ENCODE measurements around the gene SNCAIP.
"Not testable (repeated sequence)": the region's sequence is repeated elsewhere in the genome, so short reads cannot be mapped to it uniquely, and the experiment has no call there.

SNCAIP gene

DNA sequence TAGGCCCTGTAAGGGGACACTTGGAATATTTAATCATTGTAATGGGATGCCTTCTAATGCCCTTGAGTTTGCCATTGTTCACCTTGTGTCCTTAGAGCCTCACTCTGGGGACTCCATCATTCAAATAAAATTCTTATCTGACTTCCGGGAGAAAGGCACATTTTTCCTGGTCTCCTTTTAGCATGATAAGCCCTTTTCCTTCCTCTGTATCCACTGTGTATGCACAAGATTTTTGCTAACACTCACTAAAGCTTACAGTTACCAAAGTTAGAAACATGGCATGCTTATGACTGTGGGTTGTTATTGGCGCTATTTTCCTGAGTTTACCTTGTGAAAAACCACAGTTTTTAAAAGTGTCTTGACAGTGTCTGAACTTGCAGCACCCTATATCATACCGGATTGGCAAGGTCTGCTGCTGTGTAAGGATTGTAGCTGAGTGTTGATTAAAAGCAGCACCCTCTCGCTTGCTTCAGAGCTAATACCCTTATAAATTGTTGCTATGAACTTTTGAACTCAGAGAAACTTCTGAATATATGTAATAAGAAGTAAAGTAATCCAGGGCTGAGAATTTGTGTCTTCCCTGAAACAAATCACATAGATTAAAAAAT is 46.4 kb downstream of the SNCAIP start:
- no peak for DNase-seq

DNA sequence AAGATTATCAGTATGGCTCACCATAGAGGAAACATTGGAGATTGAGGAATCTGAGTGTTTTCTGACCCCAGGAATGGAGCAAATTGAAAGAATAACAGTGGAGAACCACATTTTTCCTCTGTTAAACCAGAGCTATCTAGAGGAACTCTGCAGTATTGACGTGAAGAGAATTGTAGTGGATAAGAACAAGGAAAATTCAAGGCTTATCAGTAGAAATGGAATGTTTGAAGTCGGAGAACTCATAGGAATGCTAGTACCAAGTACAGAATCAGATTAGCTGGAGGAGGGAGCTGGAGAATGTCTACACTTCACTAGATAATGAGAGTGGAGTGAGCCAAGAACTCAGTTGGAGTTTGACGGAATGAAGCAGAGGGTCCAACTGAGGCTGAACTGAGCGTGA is 50.3 kb downstream of the SNCAIP start:
- no peak for DNase-seq

DNA sequence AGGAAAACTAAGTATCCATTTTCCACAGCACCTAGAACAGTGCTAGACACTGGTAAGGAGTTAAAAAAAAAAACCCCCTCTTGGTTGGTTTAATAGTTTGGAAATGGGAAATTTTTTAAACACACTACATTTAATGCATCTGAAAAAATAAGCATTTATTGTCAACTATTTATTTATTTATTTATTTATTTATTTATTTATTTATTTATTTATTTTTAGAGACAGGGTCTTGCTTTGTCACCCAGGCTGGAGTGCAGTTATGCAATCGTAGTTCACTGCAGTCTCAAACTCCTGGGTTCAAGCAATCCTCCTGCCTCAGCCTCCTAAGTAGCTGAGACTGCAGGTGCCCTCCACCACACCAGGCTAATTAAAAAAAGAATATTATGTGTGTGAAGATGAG is 51.6 kb downstream of the SNCAIP start:
- DNase-seq, result no peak

DNA sequence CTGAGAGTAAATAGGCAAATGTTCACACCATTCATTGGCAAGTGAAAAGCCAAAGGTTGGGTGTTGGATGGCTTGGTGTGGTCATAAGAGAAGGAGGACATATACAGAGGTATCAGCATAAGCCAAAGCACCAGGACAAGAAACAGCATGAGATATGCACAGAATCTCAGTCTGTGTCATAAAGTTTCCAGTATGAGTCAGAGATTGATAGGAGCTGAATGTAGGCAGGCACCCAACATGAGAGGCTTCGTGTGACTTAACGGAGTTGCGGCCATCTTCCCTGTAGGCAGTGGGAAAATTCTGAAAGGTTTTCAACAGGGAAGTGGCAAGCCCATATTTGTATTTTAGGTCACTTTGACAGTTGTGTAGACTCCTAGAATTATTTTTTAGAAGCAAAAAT is 54.5 kb downstream of the SNCAIP start:
- no peak for DNase-seq

DNA sequence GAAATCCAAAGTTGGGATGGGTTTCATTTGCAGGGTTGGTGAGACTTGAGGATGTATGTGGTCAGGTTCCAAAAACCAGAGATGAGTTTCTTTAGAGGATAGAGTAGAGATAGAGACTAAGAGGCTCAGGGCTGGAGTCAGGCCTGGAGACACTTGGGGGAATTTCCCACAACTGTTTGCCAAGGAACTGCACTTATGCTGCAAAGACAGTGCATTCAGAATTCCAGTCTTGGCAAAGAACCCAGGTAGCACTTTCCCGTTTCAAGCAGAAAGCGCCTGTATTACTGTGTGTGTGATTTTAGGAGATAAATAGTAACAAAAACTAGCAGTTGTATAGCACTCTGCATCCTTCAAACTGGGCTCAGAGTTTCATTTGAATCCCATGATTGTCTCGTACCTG is 55.4 kb downstream of the SNCAIP start:
- no peak for DNase-seq

DNA sequence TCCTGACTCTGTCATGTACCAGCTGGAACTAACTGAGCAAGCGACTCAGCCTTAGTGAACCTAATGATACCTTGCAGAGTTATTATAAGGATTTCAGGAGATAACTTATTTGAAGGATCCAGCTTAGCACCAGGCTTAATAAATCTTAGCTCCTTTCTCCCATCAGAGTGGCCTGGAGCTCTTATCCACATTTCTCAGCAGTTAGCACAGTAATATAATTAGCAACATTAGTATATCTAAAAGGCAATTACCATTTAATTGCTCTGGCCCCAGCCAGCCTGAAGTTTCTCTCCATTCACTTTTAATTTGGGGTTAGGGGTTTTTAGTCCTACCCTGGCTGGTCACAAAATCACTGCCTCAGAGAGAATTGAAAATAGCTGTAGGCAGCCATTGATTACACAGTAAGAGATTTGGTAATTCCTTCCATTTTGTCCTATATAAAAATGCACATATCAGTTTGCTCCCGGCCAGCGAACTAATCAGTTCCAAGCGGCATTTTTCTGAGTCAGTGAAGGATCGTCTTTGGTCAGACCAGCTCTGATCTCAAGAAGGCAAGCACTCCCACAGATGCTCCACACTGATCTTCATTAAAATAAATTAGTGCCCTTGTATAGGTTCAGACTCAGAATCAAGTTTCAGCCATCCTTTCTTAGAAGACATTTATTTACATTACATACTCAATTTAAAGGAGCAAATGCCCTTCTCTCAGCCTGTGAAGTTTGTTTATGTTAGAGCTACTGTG is 56.6 kb downstream of the SNCAIP start:
- DNase-seq, result no peak

DNA sequence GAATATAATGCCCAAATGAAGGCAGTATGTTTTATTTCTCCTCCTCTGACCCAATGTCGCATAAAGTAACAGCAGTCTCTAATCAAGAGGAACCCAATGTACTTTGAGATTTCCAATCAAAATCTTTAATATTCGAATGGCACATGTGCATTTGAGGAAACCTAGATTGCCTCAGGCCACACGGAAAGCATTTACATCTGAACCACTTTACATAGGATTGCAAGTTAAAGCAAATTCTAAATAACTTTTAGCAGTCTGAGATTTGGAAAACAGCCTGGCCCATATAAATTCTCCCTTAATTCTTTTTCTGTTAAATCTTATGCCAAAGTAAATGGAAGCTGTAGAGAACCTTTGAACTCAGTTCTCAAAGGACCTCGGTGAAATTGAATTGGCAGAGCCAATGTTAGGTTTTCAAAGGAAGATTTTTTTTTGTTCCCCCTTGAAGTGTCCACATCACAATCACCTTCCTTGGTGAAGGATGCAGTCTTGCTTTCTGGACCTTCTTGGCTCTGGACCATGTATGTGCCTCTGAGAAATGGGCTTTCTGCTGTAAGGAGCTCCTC is 57.3 kb downstream of the SNCAIP start:
- DNase-seq, result peak; percentile 28

DNA sequence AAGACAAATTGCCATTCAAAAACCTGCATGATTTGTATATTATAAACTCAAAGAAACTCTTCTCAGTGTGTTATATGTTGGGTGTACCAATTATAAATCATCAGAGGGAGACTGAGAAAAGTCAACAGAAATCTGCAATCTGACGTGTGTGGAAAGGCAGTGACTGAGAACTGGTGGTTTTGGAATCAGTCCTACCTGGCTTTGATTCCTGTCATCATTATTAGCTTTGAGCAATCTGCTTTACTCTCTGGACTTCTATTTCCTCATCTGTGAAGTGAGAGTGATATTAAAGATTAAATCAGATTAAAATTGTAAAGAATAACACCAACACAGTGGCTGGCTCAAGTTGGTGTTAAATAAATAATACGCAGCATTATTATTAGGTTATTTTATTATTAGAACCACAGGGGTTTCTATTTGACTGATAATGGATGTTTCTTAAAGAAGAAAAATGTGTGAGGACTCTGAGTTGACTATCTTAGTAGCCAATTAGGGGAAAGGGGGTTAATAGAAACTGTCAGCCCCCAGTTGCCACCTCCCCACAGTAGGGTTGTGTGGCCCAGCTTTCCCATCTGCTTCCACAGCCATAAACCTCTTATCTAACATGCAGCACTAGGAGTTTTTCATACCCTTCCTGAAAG is 59.6 kb downstream of the SNCAIP start:
- no peak for DNase-seq

DNA sequence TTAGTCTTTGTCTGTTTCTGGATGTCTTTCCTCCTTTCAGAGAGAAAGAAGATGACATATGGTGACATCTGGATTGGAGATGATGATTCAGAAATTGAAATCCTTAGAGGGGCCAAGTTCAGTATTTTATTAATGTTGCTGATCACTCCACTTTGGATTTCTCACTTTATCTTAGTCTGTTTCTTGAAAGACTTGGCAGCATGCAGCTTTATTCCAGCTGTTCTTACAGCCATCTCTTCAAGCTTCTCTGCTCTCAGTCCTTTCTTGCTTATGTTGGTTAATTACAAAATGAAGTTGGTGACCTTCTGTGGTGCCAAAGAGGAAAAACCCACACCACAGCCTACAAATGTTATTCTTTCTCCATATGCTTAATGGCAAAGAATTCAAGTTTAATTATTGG is 62.1 kb downstream of the SNCAIP start:
- DNase-seq, result no peak

DNA sequence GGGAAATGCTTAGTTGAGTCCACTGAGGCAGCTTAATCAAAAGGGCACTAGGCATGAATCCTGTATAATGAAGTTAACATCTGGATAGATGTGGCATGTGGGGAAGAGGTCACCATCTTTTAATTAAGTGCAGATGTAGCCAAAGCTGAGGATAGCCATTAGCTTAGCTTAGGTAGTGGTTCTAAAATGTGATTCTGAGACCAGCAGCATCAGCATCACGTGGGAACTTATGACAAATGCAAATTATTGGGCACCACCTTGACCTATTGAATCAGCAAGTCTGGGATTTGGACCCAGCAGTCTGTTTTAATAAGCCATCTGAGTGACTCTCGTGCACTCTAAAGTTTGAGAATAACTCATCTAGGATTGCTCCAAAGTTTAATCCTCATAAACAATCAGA is 63.8 kb downstream of the SNCAIP start:
- no peak for DNase-seq

DNA sequence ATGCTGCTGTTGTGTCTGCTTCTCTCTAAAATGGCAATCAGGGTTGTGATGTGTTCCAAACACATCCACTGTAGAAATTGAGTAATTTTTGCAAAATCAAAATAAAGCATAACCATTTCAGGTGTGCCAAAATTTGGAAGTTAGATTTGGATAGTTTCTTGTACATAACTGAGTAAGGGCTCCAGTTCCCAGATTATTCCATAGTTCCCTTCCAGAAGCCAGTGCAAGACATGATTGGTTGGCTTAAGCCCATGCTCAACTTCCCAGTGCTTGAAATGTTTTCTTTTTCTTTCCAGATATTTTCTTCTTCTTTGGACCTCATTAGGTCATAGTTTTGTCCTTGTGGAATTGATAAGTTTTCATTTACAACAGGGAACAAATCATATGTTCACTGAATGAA is 64.2 kb downstream of the SNCAIP start:
- DNase-seq, result no peak

DNA sequence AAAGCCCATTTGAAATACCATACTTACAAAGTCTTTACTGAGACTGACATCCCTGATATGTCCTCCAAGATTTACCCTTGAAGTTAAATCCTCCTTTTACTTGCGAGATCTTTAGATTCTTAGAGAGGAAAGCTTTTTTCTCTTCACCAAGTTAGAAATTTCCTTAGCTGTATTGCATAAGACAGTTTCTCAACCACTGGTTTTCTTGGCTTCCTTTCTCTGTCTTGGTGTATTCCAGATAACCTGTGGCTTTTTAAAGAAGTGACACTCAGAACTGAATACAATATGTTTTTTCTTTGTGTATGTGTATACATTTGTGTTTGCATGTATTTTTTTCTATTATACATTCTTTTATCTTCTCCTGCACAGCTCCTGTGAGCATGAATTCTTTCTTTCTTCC is 65.0 kb downstream of the SNCAIP start:
- DNase-seq, result no peak

DNA sequence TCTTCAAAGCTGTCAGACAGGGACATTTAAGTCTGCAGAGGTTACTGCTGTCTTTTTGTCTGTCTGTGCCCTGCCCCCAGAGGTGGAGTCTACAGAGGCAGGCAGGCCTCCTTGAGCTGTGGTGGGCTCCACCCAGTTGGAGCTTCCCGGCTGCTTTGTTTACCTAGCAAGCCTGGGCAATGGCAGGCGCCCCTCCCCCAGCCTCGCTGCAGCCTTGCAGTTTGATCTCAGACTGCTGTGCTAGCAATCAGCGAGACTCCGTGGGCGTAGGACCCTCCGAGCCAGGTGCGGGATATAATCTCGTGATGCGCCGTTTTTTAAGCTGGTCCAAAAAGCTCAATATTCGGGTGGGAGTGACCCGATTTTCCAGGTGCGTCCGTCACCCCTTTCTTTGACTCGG is 70.9 kb downstream of the SNCAIP start:
- not testable (repeated sequence) for DNase-seq

DNA sequence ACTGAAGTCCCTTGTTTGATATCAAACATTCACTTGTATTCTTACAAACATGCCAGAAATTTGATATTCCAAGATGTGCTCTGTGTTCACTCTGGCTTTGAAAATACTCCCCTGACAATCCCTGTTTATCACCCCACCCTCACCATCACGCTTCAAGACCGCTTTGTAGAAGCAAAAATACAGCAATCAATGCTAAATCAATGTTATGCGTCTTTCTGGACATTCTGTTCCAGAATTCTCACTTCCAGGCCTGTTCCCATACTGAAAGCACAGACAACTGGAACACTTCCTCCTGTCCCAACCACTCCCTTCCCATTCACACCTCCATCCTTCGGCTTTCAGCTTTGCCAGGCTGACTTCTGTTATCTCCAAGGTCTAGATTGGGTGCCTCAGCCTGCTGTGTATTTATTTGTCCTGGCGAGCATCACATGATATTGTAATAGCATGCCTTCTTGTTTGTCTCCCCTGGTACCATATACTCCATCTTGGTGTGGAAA is 72.8 kb downstream of the SNCAIP start:
- no peak for DNase-seq

DNA sequence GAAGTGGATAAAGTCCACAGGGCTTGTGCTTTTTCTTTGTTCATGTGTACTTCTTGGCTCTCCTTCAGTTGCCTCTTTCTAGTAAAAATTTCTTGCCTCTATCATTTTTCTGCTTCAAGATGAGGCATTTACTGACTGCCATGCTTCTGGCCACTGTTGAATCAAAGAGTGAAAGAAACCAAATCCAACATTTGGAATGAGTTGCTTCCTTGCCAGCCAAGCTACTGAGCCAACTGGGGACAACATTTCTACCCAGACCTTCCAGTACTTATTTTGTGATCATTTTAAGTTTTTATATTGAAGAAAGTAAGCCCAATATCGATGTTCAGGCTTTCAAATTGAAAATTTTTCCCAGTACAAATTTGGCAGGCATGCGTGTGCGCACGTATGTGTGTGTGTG is 73.2 kb downstream of the SNCAIP start:
- DNase-seq, result no peak

DNA sequence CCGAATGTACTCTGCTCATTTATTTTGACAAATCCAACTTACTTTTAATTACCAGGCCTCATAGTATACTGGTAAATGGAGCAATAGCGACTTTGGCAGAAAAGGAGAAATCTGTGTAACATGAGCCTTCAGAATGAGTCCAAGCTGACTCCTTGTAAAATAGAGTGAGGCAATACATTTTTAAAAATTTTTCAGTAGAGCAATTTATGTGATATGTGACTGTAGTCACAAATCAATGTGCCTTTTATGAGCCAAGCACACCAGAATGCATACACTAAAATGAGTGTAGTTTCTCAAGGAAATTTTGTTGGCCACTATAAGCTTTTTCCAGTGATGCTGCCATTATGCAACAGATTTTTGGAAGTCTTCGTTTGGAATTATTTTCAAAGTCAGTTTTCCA is 73.8 kb downstream of the SNCAIP start:
- DNase-seq, result no peak

DNA sequence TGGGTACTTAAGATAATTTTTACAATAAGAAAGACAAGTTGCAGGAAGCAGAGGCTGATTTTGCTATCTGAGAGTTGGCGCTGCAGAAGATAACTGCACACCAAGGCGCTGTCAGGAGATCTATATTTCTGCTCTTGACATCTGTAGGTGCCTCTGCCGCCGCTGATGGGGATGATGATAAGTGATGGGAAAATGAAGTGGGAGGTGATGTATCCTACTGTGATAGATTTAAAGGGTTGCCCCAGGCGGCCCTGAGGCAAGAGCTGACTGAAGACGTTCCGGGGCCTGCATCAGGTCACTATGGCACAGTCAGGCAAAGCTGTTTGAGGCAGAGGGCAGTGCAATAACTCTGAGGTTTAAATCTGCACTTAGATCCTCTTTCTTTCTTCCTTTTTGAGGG is 78.1 kb downstream of the SNCAIP start:
- DNase-seq, result no peak

DNA sequence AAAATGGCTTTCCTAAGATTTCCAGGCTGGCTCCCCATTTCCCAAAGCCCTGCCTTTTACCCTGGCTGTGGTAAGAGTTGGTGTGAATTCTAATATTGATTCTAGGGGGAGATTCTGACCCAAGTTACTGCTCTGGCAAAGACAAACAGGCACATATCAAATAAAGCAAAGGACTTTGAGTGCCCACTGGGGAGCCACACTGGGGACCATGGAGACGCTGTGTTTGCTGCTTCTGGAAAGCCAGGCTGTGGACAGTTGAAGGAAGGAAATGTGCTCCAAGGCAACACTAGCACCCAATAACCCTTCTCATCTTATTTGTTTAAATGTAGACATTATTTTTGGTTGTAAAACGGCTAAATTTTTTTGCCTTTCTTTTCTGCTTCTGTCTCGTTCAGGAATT is 78.7 kb downstream of the SNCAIP start:
- no peak for DNase-seq

DNA sequence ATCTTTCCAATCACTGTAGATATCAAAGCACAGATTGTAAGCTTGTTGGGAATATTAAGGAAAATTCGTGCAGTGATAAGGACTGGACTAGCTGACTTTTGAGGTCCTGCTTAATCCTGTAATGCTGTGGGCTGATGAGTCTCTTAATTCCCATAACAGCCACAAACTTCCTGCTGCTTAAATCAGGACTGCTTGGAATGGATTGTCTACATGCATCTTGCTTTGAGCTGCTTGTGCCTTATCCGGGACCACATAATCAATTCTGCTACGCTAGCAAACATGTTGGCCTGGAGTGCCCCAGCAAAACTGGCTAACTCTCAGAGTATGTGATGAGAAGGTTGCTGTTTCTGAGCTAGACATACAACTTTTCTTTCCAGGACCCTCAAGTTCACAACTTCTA is 79.6 kb downstream of the SNCAIP start:
- no peak for DNase-seq

DNA sequence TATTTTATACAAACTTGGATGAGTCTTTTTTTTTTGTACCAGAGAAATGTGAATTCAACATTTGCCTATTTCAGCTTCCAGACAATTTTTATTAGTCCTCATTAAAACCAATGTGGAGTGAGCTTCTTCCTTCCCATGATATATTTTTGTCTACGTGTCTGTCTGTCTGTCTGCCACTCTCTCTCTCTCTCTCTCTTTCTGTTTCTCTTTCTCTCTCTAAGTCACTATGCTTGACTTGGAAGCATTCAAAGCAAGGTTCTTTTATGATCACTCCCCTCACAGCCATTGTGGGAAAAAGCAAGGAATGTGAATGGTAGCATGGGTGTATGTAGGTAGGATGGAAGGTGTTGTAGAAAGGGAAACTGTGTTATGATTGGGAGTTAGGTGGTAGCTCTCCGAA is 80.2 kb downstream of the SNCAIP start:
- no peak for DNase-seq

DNA sequence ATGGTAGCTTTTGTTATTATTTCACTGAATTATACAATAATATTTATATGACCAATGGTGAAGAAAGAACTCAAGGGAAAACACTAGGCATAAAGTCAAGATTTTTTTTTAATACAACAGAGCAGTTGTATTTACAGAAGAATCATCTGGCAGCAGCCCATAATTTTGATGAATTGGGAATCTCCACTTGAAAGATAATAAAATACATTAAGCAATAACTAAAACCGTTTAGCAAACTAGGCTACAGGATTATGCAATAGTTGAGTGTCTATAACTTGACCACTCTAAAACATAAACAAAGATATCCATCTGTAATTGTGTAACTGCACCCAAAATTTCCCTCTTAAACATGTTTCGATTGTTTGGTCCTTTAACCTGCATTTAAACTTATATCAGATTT is 80.8 kb downstream of the SNCAIP start:
- no peak for DNase-seq

DNA sequence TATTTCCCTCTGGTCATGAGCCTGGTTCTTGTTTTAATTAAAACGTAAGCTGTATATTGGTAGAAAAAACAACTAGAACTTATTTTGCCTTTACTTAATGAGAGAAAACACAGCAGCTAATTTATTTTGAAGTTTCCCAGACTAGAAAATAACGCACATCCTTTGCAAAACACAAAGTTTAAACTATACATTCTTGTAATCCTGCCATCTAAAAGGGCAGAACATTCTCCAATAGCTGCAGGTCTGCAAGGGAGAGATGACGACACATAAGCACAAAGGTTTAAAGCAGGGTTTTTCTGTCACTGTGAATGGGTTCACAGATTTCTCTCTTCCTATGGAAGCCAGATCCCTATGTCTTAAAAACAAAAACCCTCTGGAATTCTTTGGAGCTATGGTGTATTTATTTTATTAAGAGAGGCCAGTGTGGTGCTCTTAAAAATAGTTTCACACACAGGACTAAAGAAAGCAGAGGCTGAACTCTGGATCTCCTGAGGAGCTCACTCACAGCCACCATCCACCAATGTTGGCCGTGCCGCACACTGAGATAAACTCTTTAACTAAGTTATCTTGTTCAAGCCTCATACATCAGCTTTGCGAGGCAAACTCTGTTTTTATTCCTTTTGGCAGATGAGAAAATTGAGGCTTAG is 82.4 kb downstream of the SNCAIP start:
- DNase-seq, result no peak

DNA sequence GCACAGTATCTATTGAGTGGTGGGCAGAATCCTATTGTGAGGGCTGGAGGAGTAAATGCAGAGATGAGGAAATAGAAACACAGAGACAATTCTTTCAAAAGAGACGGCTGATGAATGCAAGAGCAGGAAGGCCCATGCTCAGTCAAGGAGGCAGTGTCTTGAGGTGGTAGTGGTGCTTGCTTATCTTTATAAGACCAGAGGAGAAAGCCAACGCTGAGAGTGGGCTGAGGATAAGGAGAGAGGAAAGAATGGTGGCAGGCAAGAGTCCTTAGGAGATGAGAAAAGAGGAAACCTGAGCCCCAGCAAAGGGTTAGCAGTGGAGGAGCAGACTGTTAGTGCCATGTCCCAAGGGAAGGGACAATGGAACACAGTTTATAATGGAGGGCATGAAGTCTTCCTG is 86.0 kb downstream of the SNCAIP start:
- no peak for DNase-seq

Data from right kidney (tissue), 1 donor.